ENCODE measurements around the gene RAB7B. TPM values are rescaled to one million over a fixed set of nuclear protein-coding genes. Genes with fewer than 3 reads are reported as not detected.
A peak's percentile ranks its signal among the peaks of the same experiment; 100 is the strongest.
"Not testable (repeated sequence)": the region's sequence is repeated elsewhere in the genome, so short reads cannot be mapped to it uniquely, and the experiment has no call there.

Gene RAB7B
- total RNA-seq, 1 donor from 2014 or later = not detected

DNA sequence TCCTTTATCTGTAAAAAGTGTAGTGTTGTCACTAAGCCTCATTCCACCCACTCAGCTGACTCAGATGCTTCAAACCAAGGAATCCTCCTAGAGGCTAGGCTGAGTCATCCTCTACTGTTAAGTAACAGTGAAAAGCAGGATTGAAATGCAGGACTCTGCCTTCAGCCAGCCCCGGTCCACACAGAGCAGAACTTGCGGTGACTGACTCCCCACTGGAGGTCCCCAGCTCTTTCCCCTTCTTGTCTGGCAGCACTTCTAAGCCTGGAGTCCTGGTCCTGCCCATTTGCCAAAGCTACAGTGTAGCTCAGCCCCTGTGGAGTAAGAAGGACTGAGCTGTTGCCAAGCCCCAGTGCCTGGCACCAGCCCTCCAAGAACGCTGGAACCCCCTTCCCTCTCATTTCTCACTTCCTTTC, 1.7 kb downstream of the RAB7B start:
- H3K4me1 ChIP-seq = peaks cover 4% of the 10 kb centered on the region
- Mint-ChIP-seq H3K36me3 (no peaks in the 10 kb centered on the region), H3K27ac (no peak overlapping the region), H3K4me3 (no peak overlapping the region), H3K4me1 (peaks cover 41% of the 10 kb centered on the region), H3K27me3 (ENCODE audit: insufficient read depth, low read depth) (peaks cover 18% of the 10 kb centered on the region), H3K9me3 (no peaks in the 10 kb centered on the region)
- H3K79me2 ChIP-seq (ENCODE audit: low read depth) = no peaks in the 10 kb centered on the region
- H3K27me3 ChIP-seq = no peaks in the 10 kb centered on the region
- no peaks in the 10 kb centered on the region for H3K36me3 ChIP-seq
- TF ChIP-seq, protein P1, sequence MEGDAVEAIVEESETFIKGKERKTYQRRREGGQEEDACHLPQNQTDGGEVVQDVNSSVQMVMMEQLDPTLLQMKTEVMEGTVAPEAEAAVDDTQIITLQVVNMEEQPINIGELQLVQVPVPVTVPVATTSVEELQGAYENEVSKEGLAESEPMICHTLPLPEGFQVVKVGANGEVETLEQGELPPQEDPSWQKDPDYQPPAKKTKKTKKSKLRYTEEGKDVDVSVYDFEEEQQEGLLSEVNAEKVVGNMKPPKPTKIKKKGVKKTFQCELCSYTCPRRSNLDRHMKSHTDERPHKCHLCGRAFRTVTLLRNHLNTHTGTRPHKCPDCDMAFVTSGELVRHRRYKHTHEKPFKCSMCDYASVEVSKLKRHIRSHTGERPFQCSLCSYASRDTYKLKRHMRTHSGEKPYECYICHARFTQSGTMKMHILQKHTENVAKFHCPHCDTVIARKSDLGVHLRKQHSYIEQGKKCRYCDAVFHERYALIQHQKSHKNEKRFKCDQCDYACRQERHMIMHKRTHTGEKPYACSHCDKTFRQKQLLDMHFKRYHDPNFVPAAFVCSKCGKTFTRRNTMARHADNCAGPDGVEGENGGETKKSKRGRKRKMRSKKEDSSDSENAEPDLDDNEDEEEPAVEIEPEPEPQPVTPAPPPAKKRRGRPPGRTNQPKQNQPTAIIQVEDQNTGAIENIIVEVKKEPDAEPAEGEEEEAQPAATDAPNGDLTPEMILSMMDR (IDR thresholded peaks at IDR 0.05) = no peak
- TF ChIP-seq EZH2 (IDR thresholded peaks at IDR 0.05) (no peak), EZH2phosphoT487 (IDR thresholded peaks at IDR 0.05) (no peak)
- no peak overlapping the region for H3K27ac ChIP-seq
- H4K20me1 ChIP-seq (ENCODE audit: low read depth) = no peaks in the 10 kb centered on the region
- H3K4me3 ChIP-seq = no peak overlapping the region
- no peaks in the 10 kb centered on the region for H3K9me3 ChIP-seq (ENCODE audit: low read depth)
- no peak overlapping the region for H2AFZ ChIP-seq (replicated peaks)
- H3K9ac ChIP-seq = no peak overlapping the region
- no peak overlapping the region for H3K4me2 ChIP-seq
- no peaks in the 10 kb centered on the region for H3F3A ChIP-seq (ENCODE audit: low read depth)
- no peak for DNase-seq (ENCODE audit: low spot score)

DNA sequence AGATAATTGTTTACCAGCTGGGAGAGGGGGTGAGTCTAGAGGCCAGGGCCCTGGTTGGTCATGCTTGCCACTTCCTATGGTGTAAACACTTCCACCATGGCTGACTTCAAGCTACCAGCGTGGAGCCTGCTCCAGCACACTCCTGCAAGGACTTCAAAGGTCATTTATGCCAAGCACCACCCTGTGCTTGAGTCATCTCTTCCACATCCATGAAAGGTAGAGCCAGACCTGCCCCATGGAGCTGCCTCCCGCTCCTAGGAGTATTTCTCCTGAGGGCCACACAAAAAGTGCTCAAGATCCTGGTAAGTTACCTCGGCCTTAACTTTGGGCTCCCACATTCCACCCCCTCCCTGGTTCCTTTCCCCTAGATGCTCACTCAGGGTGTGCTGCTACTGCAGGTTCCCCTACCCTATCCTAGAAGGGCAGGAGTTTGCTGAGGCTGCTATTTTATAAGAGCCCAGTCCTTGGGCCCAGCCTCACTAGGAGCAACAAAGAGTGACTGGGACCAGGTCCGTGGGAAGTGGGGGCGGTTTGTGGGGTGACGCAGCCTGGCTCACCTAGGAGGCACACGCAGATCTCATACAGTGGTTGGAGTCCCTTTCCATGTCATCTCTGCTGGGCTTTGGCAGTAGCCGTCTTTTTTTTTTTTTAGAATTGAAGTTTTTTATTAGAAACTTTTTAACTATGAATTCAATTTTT, 2.4 kb downstream of the RAB7B start:
- no peaks in the 10 kb centered on the region for H3K79me2 ChIP-seq (ENCODE audit: low read depth)
- Mint-ChIP-seq H3K9me3 (no peaks in the 10 kb centered on the region), H3K36me3 (no peaks in the 10 kb centered on the region), H3K4me3 (no peak overlapping the region), H3K4me1 (peaks cover 36% of the 10 kb centered on the region), H3K27me3 (ENCODE audit: insufficient read depth, low read depth) (peaks cover 19% of the 10 kb centered on the region), H3K27ac (no peak overlapping the region)
- no peaks in the 10 kb centered on the region for H4K20me1 ChIP-seq (ENCODE audit: low read depth)
- H3K4me1 ChIP-seq = peaks cover 4% of the 10 kb centered on the region
- H3K36me3 ChIP-seq = no peaks in the 10 kb centered on the region
- H3K9ac ChIP-seq = no peak overlapping the region
- H2AFZ ChIP-seq (replicated peaks) = no peak overlapping the region
- H3K27ac ChIP-seq = no peak overlapping the region
- H3K4me2 ChIP-seq = no peak overlapping the region
- no peak for DNase-seq (ENCODE audit: low spot score)
- H3F3A ChIP-seq (ENCODE audit: low read depth) = no peaks in the 10 kb centered on the region
- H3K4me3 ChIP-seq = no peak overlapping the region
- TF ChIP-seq, protein P1 (IDR thresholded peaks at IDR 0.05) = no peak
- TF ChIP-seq EZH2 (IDR thresholded peaks at IDR 0.05) = no peak
- no peak for TF ChIP-seq EZH2phosphoT487 (IDR thresholded peaks at IDR 0.05)
- no peaks in the 10 kb centered on the region for H3K9me3 ChIP-seq (ENCODE audit: low read depth)
- H3K27me3 ChIP-seq = no peaks in the 10 kb centered on the region

DNA sequence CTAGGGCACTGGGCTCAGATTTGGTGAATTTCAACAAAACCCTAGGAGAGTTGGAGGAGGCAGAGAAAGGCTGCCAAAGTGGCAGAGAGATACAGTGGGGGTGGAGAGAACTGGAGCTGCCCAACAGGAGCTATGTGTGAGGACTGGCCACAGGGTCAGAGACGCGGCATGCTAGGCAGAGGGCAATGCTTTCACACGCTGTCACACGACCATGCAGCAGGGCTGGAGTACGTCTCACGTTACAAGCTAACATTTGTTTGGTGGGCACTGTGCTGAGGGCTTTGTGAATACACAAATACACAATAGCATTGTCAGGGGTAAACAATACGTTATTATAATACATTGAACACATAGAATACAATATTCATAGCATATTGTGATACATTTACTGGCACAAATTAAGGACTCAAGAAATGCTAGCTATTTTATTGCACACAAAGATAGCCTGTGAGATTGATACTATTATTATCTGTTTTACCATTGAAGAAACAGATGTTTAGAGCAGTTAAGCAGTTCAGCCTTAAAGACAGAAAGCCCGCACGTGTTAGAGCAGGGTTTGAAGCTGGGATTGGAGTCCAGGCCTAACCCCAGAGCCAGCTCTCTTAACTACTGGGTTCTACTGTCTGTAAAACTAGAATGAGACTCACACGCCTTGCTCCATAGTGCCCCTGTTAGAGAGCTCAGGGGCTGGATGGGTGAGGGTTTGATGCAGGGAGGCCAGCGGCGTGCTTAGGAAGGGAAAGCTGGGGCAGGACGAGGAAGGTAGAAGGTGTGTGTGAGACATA, 4.5 kb downstream of the RAB7B start:
- H3K27ac Mint-ChIP-seq = no peak overlapping the region
- no peaks in the 10 kb centered on the region for H4K20me1 ChIP-seq (ENCODE audit: low read depth)
- H3K36me3 ChIP-seq = no peaks in the 10 kb centered on the region

DNA sequence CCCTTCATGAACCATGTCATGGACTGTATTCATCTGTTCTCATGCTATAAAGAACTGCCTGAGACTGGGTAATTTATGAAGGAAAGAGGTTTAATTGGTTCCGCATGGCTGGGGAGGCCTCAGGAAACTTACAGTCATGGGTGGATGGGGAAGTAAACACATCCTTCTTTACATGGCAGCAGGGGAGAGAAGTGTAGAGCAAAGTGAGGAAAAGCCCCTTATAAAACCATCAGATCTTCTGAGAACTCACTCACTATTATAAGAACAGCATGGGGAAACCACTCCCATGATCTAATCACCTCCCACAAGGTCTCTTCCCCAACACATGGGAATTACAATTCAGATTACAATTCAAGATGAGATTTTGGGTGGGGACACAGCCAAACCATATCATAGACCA, 6.6 kb downstream of the RAB7B start:
- not testable (repeated sequence) for H4K20me1 ChIP-seq (ENCODE audit: low read depth); H3K79me2 ChIP-seq (ENCODE audit: low read depth); H3K36me3 ChIP-seq; H3K4me3 Mint-ChIP-seq; H3K4me3 ChIP-seq; DNase-seq (ENCODE audit: low spot score); H3K27me3 Mint-ChIP-seq (ENCODE audit: insufficient read depth, low read depth); H3K27me3 ChIP-seq; H2AFZ ChIP-seq (replicated peaks); H3K27ac ChIP-seq; H3K9ac ChIP-seq; H3F3A ChIP-seq (ENCODE audit: low read depth); H3K9me3 ChIP-seq (ENCODE audit: low read depth); H3K9me3 Mint-ChIP-seq; H3K4me2 ChIP-seq; H3K27ac Mint-ChIP-seq; H3K36me3 Mint-ChIP-seq
- peaks cover 20% of the 10 kb centered on the region for H3K4me1 Mint-ChIP-seq
- H3K4me1 ChIP-seq = peaks cover 12% of the 10 kb centered on the region

More for the DNA sequence above, 4.5 kb downstream of the RAB7B start:
- Histone ChIP-seq H3K9me3 (ENCODE audit: low read depth) (no peaks in the 10 kb centered on the region), H2AFZ (replicated peaks) (no peak overlapping the region), H3K27ac (no peak overlapping the region), H3K4me1 (peaks cover 12% of the 10 kb centered on the region), H3F3A (ENCODE audit: low read depth) (no peaks in the 10 kb centered on the region), H3K27me3 (no peaks in the 10 kb centered on the region), H3K9ac (no peak overlapping the region), H3K4me3 (no peak overlapping the region), H3K4me2 (no peak overlapping the region), H3K79me2 (ENCODE audit: low read depth) (no peaks in the 10 kb centered on the region)
- DNase-seq (ENCODE audit: low spot score) = peak; percentile 60
- TF ChIP-seq, protein P1 (IDR thresholded peaks at IDR 0.05) = no peak
- TF ChIP-seq EZH2phosphoT487 (IDR thresholded peaks at IDR 0.05) (no peak), EZH2 (IDR thresholded peaks at IDR 0.05) (no peak)
- Mint-ChIP-seq H3K4me1 (peaks cover 24% of the 10 kb centered on the region), H3K9me3 (no peaks in the 10 kb centered on the region), H3K36me3 (no peaks in the 10 kb centered on the region), H3K27me3 (ENCODE audit: insufficient read depth, low read depth) (peaks cover 6% of the 10 kb centered on the region), H3K4me3 (no peak overlapping the region)

Data from neural progenitor cell (in vitro differentiated cells).